Measurements from ENCODE around the gene C12orf54. TPM values are rescaled to one million over a fixed set of nuclear protein-coding genes. Genes with fewer than 3 reads are reported as not detected.

C12orf54 gene
- total and polyA plus RNA-seq, 10 of the 15 experiments (the other 5 are each of a cell fraction or from before 2014, with no cell fraction given), result 0.79 to 7.8 (median 4.2) TPM

DNA sequence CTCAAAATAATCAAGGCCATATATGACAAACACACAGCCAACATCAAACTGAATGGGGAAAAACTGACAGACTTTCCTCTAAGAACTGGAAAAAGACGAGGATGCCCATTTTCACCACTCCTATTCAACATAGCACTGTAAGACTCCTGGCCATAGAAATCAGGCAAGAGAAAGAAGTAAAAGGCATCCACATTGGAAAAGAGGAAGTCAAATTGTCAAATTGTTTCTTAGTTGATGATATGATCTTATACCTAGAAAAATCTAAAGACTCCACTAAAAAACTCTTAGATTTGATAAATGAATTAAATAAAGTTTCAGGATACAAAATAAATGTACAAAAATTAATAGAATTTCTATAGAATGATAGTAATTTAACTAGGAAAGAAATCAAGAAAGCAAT lies 54.3 kb downstream of the C12orf54 start (continued):
- TF ChIP-seq, protein P1, sequence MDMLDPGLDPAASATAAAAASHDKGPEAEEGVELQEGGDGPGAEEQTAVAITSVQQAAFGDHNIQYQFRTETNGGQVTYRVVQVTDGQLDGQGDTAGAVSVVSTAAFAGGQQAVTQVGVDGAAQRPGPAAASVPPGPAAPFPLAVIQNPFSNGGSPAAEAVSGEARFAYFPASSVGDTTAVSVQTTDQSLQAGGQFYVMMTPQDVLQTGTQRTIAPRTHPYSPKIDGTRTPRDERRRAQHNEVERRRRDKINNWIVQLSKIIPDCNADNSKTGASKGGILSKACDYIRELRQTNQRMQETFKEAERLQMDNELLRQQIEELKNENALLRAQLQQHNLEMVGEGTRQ (IDR thresholded peaks at IDR 0.05; ENCODE audit: borderline replicate concordance, low read depth, low read length), result no peak

GRCh38 chr12:48542300-48542928 lies 60.1 kb downstream of the C12orf54 start:
- intact Hi-C loops (cut with micrococcal nuclease; ENCODE audit: unreplicated experiment), result loop anchor here (1.0 to 10.0 kb wide), 2 partner anchors 76 to 252 kb away; no protein-coding TSS in a partner anchor
- no peak for DNase-seq (ENCODE audit: low read depth, low spot score)
- ChIA-PET SMC1A (ENCODE audit: uncharacterized antibody, unreplicated experiment) (interaction anchor here (0.7 to 7.9 kb wide), 16 partner anchors 12 to 344 kb away, joined by 3 to 169 read pairs (median 4); no protein-coding TSS in a partner anchor), CTCF (interaction anchor here (0.6 to 9.7 kb wide), 19 partner anchors 8 to 263 kb away, joined by 3 to 250 read pairs (median 4); partner anchors contain the start of gene LALBA), RAD21 (ENCODE audit: unreplicated experiment) (interaction anchor here (0.5 to 8.1 kb wide), 10 partner anchors 16 to 447 kb away, joined by 3 to 151 read pairs (median 4); no protein-coding TSS in a partner anchor), POLR2A (interaction anchor here (1.1 kb wide), 1 partner anchor 76 kb away, joined by 3 read pairs; no protein-coding TSS in a partner anchor)
- no TSS peak for BruUV-seq (replicated peaks)
- in situ Hi-C loops (cut with MboI), result loop anchor here (5.0 to 10.0 kb wide), 2 partner anchors 75 to 252 kb away; no protein-coding TSS in a partner anchor
- peak; percentile 75 for ATAC-seq
- H3K4me3 ChIP-seq, result no peak overlapping the region
- no peak overlapping the region for H3K27ac ChIP-seq (ENCODE audit: control insufficient read depth, insufficient read depth)
- no peak overlapping the region for H3K9ac ChIP-seq (ENCODE audit: control insufficient read depth, insufficient read depth, low read length)
- WGBS (ENCODE audit: insufficient coverage, insufficient replicate concordance, low lambda C conversion rate, missing lambda C conversion rate), result 51% methylated on average over 8 of the region's 8 CpGs
- H3K9me3 ChIP-seq (replicated peaks; ENCODE audit: control insufficient read depth, insufficient read depth, low read length), result no peaks in the 10 kb centered on the region
- no peaks in the 10 kb centered on the region for H3K79me2 ChIP-seq (ENCODE audit: control insufficient read depth, insufficient read depth, low read length)
- no peak overlapping the region for H3K4me2 ChIP-seq (ENCODE audit: control insufficient read depth, insufficient read depth)
- H4K20me1 ChIP-seq (ENCODE audit: control insufficient read depth, insufficient read depth), result no peaks in the 10 kb centered on the region
- H3K36me3 ChIP-seq (ENCODE audit: control insufficient read depth in 2 of 2, insufficient read depth in 2 of 2, low read length in 1 of 2), result no peaks in the 10 kb centered on the region
- H2AFZ ChIP-seq (ENCODE audit: control insufficient read depth, low read depth, low read length), result no peak overlapping the region
- no peak for FAIRE-seq
- H3K4me1 ChIP-seq (ENCODE audit: control insufficient read depth, insufficient read depth, low read length), result 0 out of 2 replicates have a peak, but pooled peaks cover 5% of the 10 kb centered on the region
- no peaks in the 10 kb centered on the region for H3K27me3 ChIP-seq (replicated peaks in 1 of 2; ENCODE audit: control insufficient read depth in 2 of 2, insufficient read depth in 2 of 2, low read length in 1 of 2)
- TF ChIP-seq ETV6 (conservative IDR thresholded peaks at IDR 0.05 in 1 of 2, IDR thresholded peaks at IDR 0.05 in 1 of 2; ENCODE audit: borderline replicate concordance in 1 of 2, low read depth in 1 of 2), result no peak
- TF ChIP-seq YY1 (IDR thresholded peaks at IDR 0.05; ENCODE audit: low read depth, low read length), result peak; percentile 84
- TF ChIP-seq, protein P2, sequence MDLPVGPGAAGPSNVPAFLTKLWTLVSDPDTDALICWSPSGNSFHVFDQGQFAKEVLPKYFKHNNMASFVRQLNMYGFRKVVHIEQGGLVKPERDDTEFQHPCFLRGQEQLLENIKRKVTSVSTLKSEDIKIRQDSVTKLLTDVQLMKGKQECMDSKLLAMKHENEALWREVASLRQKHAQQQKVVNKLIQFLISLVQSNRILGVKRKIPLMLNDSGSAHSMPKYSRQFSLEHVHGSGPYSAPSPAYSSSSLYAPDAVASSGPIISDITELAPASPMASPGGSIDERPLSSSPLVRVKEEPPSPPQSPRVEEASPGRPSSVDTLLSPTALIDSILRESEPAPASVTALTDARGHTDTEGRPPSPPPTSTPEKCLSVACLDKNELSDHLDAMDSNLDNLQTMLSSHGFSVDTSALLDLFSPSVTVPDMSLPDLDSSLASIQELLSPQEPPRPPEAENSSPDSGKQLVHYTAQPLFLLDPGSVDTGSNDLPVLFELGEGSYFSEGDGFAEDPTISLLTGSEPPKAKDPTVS (IDR thresholded peaks at IDR 0.05; ENCODE audit: low read depth, low read length), result no peak
- no peak for TF ChIP-seq BCL11A (IDR thresholded peaks at IDR 0.05; ENCODE audit: low read depth, low read length)
- peak; percentile 87 for TF ChIP-seq SMC3 (IDR thresholded peaks at IDR 0.05; ENCODE audit: borderline replicate concordance, low read length)
- 0 out of 2 replicates have a peak, but pooled peaks have one; percentile 31 for TF ChIP-seq FOXM1 (IDR thresholded peaks at IDR 0.05; ENCODE audit: low read depth, low read length)
- TF ChIP-seq BRCA1 (IDR thresholded peaks at IDR 0.05; ENCODE audit: low read depth, low read length), result no peak
- peak; percentile 76 to 86 (median 79) for TF ChIP-seq CTCF (IDR thresholded peaks at IDR 0.05 in 2 of 3, conservative IDR thresholded peaks at IDR 0.05 in 1 of 3; ENCODE audit: control insufficient read depth in 2 of 3, extremely low read depth in 1 of 3, insufficient read depth in 1 of 3, low read depth in 3 of 3, low read length in 3 of 3)
- TF ChIP-seq, protein P3, sequence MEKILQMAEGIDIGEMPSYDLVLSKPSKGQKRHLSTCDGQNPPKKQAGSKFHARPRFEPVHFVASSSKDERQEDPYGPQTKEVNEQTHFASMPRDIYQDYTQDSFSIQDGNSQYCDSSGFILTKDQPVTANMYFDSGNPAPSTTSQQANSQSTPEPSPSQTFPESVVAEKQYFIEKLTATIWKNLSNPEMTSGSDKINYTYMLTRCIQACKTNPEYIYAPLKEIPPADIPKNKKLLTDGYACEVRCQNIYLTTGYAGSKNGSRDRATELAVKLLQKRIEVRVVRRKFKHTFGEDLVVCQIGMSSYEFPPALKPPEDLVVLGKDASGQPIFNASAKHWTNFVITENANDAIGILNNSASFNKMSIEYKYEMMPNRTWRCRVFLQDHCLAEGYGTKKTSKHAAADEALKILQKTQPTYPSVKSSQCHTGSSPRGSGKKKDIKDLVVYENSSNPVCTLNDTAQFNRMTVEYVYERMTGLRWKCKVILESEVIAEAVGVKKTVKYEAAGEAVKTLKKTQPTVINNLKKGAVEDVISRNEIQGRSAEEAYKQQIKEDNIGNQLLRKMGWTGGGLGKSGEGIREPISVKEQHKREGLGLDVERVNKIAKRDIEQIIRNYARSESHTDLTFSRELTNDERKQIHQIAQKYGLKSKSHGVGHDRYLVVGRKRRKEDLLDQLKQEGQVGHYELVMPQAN (conservative IDR thresholded peaks at IDR 0.05), result no peak
- peak; percentile 98 for TF ChIP-seq RAD21 (IDR thresholded peaks at IDR 0.05; ENCODE audit: insufficient read depth, low read depth, low read length)
- TF ChIP-seq NFIC (IDR thresholded peaks at IDR 0.05; ENCODE audit: low read depth, low read length), result no peak
